Hepatocyte (in vitro differentiated cells): ENCODE results near the gene SESN1.

Source experiments
- EZH2 ChIP-seq: fragments of 200-600 bp; sonication (generic); IDR thresholded peaks from 2 replicates; pipeline ENCODE4 v1.6.1; 2016; ENCODE audit warnings: antibody characterized with exemption, mild to moderate bottlenecking, borderline replicate concordance
- EZH2phosphoT487 ChIP-seq: fragments of 200-600 bp; sonication (generic); IDR thresholded peaks from one replicate; pipeline ENCODE4 v1.6.1; 2018; ENCODE audit warnings: antibody characterized with exemption, mild to moderate bottlenecking, low read depth, moderate library complexity; ENCODE audit not compliant: unreplicated experiment, severe bottlenecking
- TF ChIP-seq, protein P1 (sequence below): fragments of 200-600 bp; sonication (generic); IDR thresholded peaks from 2 replicates; pipeline ENCODE4 v1.5.1; 2016; ENCODE audit warnings: antibody characterized with exemption, mild to moderate bottlenecking; ENCODE audit not compliant: poor library complexity

DNA sequence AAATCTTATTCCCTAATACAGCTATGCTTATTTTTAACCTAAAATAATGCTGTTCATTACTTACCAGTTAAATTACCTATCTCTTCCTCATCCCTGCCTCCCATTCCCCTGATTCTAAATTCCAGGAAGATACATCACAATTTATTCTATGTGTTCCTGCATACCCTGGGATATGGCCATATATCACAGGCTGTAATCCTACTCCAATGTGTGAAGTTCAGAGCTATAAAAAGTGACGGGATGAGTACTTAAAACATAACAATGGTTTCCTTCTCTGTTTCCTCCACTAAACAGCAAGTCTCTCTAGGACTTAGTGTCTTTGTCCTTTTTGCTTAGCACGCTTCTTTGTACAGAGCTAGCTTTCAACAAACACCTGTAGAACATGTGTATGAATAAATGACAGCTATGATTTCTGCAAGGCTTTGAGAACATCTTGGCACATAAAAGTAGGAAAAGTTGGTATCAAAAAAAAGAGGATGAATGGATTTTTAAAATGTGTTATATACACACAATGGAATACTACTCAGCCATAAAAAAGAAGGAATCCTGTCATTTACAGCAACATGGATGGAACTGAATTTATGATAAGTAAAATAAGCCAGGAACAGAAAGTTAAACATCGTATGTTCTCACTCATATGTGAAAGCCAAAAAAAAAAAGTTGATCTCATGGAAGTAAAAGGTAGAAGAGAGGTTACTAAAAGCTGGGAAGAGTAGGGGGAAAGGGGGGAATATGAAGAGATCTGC, 45.8 kb downstream of the SESN1 start:
- TF ChIP-seq EZH2 (no peak), EZH2phosphoT487 (no peak)
- TF ChIP-seq, protein P1, sequence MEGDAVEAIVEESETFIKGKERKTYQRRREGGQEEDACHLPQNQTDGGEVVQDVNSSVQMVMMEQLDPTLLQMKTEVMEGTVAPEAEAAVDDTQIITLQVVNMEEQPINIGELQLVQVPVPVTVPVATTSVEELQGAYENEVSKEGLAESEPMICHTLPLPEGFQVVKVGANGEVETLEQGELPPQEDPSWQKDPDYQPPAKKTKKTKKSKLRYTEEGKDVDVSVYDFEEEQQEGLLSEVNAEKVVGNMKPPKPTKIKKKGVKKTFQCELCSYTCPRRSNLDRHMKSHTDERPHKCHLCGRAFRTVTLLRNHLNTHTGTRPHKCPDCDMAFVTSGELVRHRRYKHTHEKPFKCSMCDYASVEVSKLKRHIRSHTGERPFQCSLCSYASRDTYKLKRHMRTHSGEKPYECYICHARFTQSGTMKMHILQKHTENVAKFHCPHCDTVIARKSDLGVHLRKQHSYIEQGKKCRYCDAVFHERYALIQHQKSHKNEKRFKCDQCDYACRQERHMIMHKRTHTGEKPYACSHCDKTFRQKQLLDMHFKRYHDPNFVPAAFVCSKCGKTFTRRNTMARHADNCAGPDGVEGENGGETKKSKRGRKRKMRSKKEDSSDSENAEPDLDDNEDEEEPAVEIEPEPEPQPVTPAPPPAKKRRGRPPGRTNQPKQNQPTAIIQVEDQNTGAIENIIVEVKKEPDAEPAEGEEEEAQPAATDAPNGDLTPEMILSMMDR, result no peak
